Endothelial cell (in vitro differentiated cells): Measurements from ENCODE around the gene PHC2. TPM values are rescaled to one million over a fixed set of nuclear protein-coding genes. Genes with fewer than 3 reads are reported as not detected.

Experiments used
- DNase-seq: peaks from one replicate; pipeline ENCODE4 v3.0.0; 2021; ENCODE audit warnings: low spot score
- H3K27ac Mint-ChIP-seq: one replicate; pipeline ENCODE4 v1.8.0; 2021; ENCODE audit warnings: mixed read lengths, inconsistent platforms; ENCODE audit not compliant: unreplicated experiment
- H3K27me3 Mint-ChIP-seq: one replicate; pipeline ENCODE4 v1.8.0; 2021; ENCODE audit warnings: mild to moderate bottlenecking, moderate library complexity, mixed read lengths, inconsistent platforms; ENCODE audit not compliant: unreplicated experiment
- H3K36me3 Mint-ChIP-seq: one replicate; pipeline ENCODE4 v1.8.0; 2021; ENCODE audit warnings: mild to moderate bottlenecking, low read depth, mixed read lengths, inconsistent platforms; ENCODE audit not compliant: unreplicated experiment
- H3K4me1 Mint-ChIP-seq: one replicate; pipeline ENCODE4 v1.8.0; 2021; ENCODE audit warnings: mild to moderate bottlenecking, mixed read lengths, inconsistent platforms; ENCODE audit not compliant: unreplicated experiment
- H3K4me3 Mint-ChIP-seq: one replicate; pipeline ENCODE4 v1.8.0; 2021; ENCODE audit warnings: mild to moderate bottlenecking, mixed read lengths, inconsistent platforms; ENCODE audit not compliant: unreplicated experiment
- H3K9me3 Mint-ChIP-seq: one replicate; pipeline ENCODE4 v1.8.0; 2021; ENCODE audit warnings: mixed read lengths, inconsistent platforms; ENCODE audit not compliant: unreplicated experiment
- total RNA-seq: library from RNA; stranded (reverse); fragmentation: NEBNext Ultra II Directional; extraction: Animal tissue kit (Norgen Biotek cat#: 25700); gene quantifications from one replicate; pipeline ENCODE4 v1.2.1, GENCODE V29; 2021; ENCODE audit not compliant: unreplicated experiment
- TF ChIP-seq, protein P1 (sequence below): fragments of 200-600 bp; sonication (generic); IDR thresholded peaks from one replicate; pipeline ENCODE4 v1.5.0; 2021; ENCODE audit warnings: antibody characterized with exemption; ENCODE audit not compliant: unreplicated experiment

The PHC2 gene
- total RNA-seq, 1 donor from 2014 or later, result 177 TPM

- Mint-ChIP-seq H3K4me1 (peaks cover 18% of the 10 kb centered on the region), H3K36me3 (peaks cover 26% of the 10 kb centered on the region), H3K9me3 (no peaks in the 10 kb centered on the region), H3K4me3 (no peak overlapping the region), H3K27ac (peak overlapping the region; percentile 30), H3K27me3 (peaks cover 9% of the 10 kb centered on the region)
- TF ChIP-seq, protein P1, sequence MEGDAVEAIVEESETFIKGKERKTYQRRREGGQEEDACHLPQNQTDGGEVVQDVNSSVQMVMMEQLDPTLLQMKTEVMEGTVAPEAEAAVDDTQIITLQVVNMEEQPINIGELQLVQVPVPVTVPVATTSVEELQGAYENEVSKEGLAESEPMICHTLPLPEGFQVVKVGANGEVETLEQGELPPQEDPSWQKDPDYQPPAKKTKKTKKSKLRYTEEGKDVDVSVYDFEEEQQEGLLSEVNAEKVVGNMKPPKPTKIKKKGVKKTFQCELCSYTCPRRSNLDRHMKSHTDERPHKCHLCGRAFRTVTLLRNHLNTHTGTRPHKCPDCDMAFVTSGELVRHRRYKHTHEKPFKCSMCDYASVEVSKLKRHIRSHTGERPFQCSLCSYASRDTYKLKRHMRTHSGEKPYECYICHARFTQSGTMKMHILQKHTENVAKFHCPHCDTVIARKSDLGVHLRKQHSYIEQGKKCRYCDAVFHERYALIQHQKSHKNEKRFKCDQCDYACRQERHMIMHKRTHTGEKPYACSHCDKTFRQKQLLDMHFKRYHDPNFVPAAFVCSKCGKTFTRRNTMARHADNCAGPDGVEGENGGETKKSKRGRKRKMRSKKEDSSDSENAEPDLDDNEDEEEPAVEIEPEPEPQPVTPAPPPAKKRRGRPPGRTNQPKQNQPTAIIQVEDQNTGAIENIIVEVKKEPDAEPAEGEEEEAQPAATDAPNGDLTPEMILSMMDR, result no peak
- no peak for DNase-seq
Measured at GRCh38 chr1:33282791-33283190, 148.1 kb downstream of the PHC2 start.

- peak overlapping the region; percentile 83 for H3K27ac Mint-ChIP-seq
- no peak for DNase-seq
- H3K4me1 Mint-ChIP-seq, result peaks cover 15% of the 10 kb centered on the region
- TF ChIP-seq, protein P1, result no peak
- peaks cover 31% of the 10 kb centered on the region for H3K36me3 Mint-ChIP-seq
- peak overlapping the region; percentile 65 for H3K4me3 Mint-ChIP-seq
- H3K27me3 Mint-ChIP-seq, result peaks cover 9% of the 10 kb centered on the region
- H3K9me3 Mint-ChIP-seq, result no peaks in the 10 kb centered on the region
Measured at GRCh38 chr1:33281554-33282303, 149.2 kb downstream of the PHC2 start.

- no peak for DNase-seq
- peaks cover 32% of the 10 kb centered on the region for H3K36me3 Mint-ChIP-seq
- H3K27ac Mint-ChIP-seq, result no peak overlapping the region
- no peaks in the 10 kb centered on the region for H3K9me3 Mint-ChIP-seq
- H3K27me3 Mint-ChIP-seq, result peaks cover 9% of the 10 kb centered on the region
- H3K4me1 Mint-ChIP-seq, result peaks cover 8% of the 10 kb centered on the region
- TF ChIP-seq, protein P1, result no peak
- no peak overlapping the region for H3K4me3 Mint-ChIP-seq
Measured at GRCh38 chr1:33280091-33280661, 150.7 kb downstream of the PHC2 start.

DNA sequence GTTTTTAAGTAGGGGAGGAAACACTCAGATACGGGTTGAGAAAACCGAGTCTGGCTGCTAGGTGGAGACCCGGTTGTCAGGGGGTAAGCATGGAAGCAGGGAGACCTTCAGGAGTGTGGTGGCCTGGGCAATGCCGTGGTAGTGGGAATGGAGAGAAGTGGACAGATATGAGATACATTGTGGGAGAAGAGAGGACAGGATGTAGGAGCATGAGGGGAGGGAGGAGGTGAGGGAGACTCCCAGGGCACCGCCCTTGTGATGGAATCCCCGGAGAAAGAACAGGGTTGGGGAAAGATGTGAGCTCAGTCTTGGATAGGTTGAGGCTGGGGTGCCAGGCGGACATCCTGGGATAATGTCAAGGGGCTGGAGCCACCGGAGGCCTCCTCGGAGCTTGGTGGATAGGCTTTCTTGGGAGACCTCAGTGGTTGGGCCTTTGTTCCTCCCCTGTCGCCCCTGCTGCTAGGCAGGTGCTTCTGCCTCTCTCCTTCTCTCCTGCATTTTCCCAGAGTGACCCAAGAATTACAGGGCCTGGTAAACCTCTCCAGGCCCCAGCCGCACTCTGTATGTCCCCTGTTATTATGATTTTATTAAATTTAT, 153.3 kb downstream of the PHC2 start:
- no peaks in the 10 kb centered on the region for H3K9me3 Mint-ChIP-seq
- DNase-seq, result no peak
- TF ChIP-seq, protein P1, result no peak
- H3K27me3 Mint-ChIP-seq, result peaks cover 9% of the 10 kb centered on the region
- H3K4me3 Mint-ChIP-seq, result no peak overlapping the region
- peaks cover 38% of the 10 kb centered on the region for H3K36me3 Mint-ChIP-seq
- H3K4me1 Mint-ChIP-seq, result peaks cover 25% of the 10 kb centered on the region
- H3K27ac Mint-ChIP-seq, result no peak overlapping the region
